ENCODE data around the gene FNIP2. TPM values are rescaled to one million over a fixed set of nuclear protein-coding genes. Genes with fewer than 3 reads are reported as not detected.

Gene FNIP2
- polyA plus RNA-seq, 1 donor from 2014 or later = 51.7 TPM

- no peak overlapping the region for H3K9ac ChIP-seq (ENCODE audit: low read length)
- no peaks in the 10 kb centered on the region for H3K36me3 ChIP-seq (ENCODE audit: insufficient read depth, low read length)
- no peaks in the 10 kb centered on the region for H4K20me1 ChIP-seq (ENCODE audit: insufficient read depth)
- TF ChIP-seq SMC3 (conservative IDR thresholded peaks at IDR 0.05; ENCODE audit: poor library complexity) (no peak), POLR2AphosphoS5 (IDR thresholded peaks at IDR 0.05) (no peak), MXI1 (conservative IDR thresholded peaks at IDR 0.05; ENCODE audit: poor library complexity, severe bottlenecking) (no peak), RAD21 (conservative IDR thresholded peaks at IDR 0.05) (no peak), TAF1 (IDR thresholded peaks at IDR 0.05; ENCODE audit: low read depth) (no peak), EP300 (conservative IDR thresholded peaks at IDR 0.05; ENCODE audit: poor library complexity, severe bottlenecking) (no peak), REST (IDR thresholded peaks at IDR 0.05; ENCODE audit: borderline replicate concordance) (no peak), EZH2 (IDR thresholded peaks at IDR 0.05; ENCODE audit: borderline replicate concordance, insufficient read depth, low read length, poor library complexity, severe bottlenecking) (no peak), CTCF (IDR thresholded peaks at IDR 0.05; ENCODE audit: poor library complexity, severe bottlenecking) (no peak)
- peaks cover 2% of the 10 kb centered on the region for H3F3A ChIP-seq (ENCODE audit: insufficient read depth, low read length, poor library complexity, severe bottlenecking)
- H3K79me2 ChIP-seq (replicated peaks; ENCODE audit: insufficient read depth, low read length) = peaks cover 25% of the 10 kb centered on the region
- H3K9me2 ChIP-seq (ENCODE audit: insufficient read depth, low read length) = no peaks in the 10 kb centered on the region
- H3K27ac ChIP-seq (ENCODE audit: low read length) = no peak overlapping the region
- H3K4me2 ChIP-seq (ENCODE audit: low read length) = no peak overlapping the region
- no peak overlapping the region for H3K4me3 ChIP-seq (ENCODE audit: low read length)
- no peaks in the 10 kb centered on the region for H3K27me3 ChIP-seq (ENCODE audit: insufficient read depth, low read depth, low read length)
- no peak overlapping the region for H2AFZ ChIP-seq (ENCODE audit: low read depth, low read length)
- H3K9me3 ChIP-seq (ENCODE audit: low read length) = no peaks in the 10 kb centered on the region
These were observed 42.4 kb downstream of the FNIP2 start for GRCh38 chr4:158811216-158811540.

GRCh38 chr4:158811704-158812103 is 42.9 kb downstream of the FNIP2 start:
- H3K79me2 ChIP-seq (replicated peaks; ENCODE audit: insufficient read depth, low read length) = peaks cover 25% of the 10 kb centered on the region

More at GRCh38 chr4:158811704-158812103, 42.9 kb downstream of the FNIP2 start:
- Histone ChIP-seq H3K4me2 (ENCODE audit: low read length) (no peak overlapping the region), H3F3A (ENCODE audit: insufficient read depth, low read length, poor library complexity, severe bottlenecking) (peaks cover 2% of the 10 kb centered on the region), H3K36me3 (ENCODE audit: insufficient read depth, low read length) (no peaks in the 10 kb centered on the region), H3K9me3 (ENCODE audit: low read length) (no peaks in the 10 kb centered on the region), H3K9ac (ENCODE audit: low read length) (no peak overlapping the region), H3K4me3 (ENCODE audit: low read length) (no peak overlapping the region), H3K9me2 (ENCODE audit: insufficient read depth, low read length) (no peaks in the 10 kb centered on the region), H2AFZ (ENCODE audit: low read depth, low read length) (no peak overlapping the region), H4K20me1 (ENCODE audit: insufficient read depth) (no peaks in the 10 kb centered on the region), H3K27ac (ENCODE audit: low read length) (no peak overlapping the region), H3K27me3 (ENCODE audit: insufficient read depth, low read depth, low read length) (no peaks in the 10 kb centered on the region)
- TF ChIP-seq SMC3 (conservative IDR thresholded peaks at IDR 0.05; ENCODE audit: poor library complexity) = no peak
- TF ChIP-seq MXI1 (conservative IDR thresholded peaks at IDR 0.05; ENCODE audit: poor library complexity, severe bottlenecking) = no peak
- no peak for TF ChIP-seq CTCF (IDR thresholded peaks at IDR 0.05; ENCODE audit: poor library complexity, severe bottlenecking)
- TF ChIP-seq EP300 (conservative IDR thresholded peaks at IDR 0.05; ENCODE audit: poor library complexity, severe bottlenecking) = no peak
- TF ChIP-seq POLR2AphosphoS5 (IDR thresholded peaks at IDR 0.05) = no peak
- TF ChIP-seq REST (IDR thresholded peaks at IDR 0.05; ENCODE audit: borderline replicate concordance) = no peak
- no peak for TF ChIP-seq TAF1 (IDR thresholded peaks at IDR 0.05; ENCODE audit: low read depth)

Measured in neural cell (in vitro differentiated cells).